ENCODE results near the gene PDGFB.

DNA sequence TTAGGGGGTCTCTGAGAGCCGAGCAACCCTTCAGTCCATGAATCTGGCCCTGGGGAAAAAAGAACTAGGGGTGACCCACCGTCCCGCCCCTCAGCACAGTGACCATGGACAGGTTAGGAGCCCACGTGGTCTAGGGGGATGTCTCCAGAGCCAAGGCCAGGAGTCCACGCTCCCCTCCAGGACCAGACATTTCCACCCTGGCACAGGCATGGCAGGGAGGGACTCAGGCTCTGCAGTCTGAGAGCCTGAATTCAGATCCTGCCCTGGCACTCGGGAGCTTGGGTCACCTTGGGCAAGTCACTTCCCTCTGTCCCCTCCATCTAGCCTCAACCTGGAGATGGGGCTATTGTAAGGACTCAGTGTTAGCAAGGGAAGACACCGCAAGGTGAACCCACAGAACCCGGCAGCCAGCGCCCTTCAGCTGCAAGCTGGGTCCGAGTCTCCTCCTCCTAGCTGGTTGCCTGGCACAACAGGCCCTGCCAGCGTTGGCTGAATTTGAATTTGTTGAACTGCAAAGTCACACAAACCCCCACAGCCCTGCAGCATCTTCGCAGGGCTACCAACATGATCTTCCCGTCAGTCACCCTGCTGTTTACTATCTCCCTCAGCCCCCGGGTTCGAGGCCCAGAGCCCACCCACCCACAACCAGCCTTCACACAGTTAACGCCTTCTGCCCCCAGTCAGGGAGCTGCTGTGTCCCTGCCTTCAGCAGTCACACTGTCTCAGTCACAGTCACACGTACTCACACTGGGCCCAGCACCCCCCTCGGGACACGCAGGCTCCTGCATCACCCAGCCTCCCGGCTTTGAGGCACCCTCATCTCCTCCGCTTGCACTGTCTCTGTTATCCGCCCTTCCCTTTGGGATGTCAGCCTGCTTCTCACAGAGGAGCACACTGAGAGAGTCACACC is 603 bp upstream of the PDGFB start:
- TF ChIP-seq, protein P1, sequence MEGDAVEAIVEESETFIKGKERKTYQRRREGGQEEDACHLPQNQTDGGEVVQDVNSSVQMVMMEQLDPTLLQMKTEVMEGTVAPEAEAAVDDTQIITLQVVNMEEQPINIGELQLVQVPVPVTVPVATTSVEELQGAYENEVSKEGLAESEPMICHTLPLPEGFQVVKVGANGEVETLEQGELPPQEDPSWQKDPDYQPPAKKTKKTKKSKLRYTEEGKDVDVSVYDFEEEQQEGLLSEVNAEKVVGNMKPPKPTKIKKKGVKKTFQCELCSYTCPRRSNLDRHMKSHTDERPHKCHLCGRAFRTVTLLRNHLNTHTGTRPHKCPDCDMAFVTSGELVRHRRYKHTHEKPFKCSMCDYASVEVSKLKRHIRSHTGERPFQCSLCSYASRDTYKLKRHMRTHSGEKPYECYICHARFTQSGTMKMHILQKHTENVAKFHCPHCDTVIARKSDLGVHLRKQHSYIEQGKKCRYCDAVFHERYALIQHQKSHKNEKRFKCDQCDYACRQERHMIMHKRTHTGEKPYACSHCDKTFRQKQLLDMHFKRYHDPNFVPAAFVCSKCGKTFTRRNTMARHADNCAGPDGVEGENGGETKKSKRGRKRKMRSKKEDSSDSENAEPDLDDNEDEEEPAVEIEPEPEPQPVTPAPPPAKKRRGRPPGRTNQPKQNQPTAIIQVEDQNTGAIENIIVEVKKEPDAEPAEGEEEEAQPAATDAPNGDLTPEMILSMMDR (IDR thresholded peaks at IDR 0.05) = no peak
- TF ChIP-seq EZH2 (IDR thresholded peaks at IDR 0.05; ENCODE audit: borderline replicate concordance, insufficient read depth, low read depth, low read length, poor library complexity, severe bottlenecking) = no peak

All from B cell (primary cell).